Caco-2 (cell line): ENCODE results near the gene OPALIN. TPM values are rescaled to one million over a fixed set of nuclear protein-coding genes. Genes with fewer than 3 reads are reported as not detected.

Source experiments
- BruUV-seq: library from RNA; stranded (reverse); fragments of 400-500 nt; replicated peaks from 2 replicates; lab custom pipeline; 2021; lab: Mats Ljungman, UMichigan
- CTCF ChIA-PET: fragments of 300-600 bp; sonication (Branson Sonifier 250); formaldehyde crosslinking; loops from one replicate; lab custom pipeline; 2022; ENCODE audit warnings: antibody characterized with exemption; lab: Charles Lee
- POLR2A ChIA-PET: fragments of 300-600 bp; sonication (Branson Sonifier 250); formaldehyde crosslinking; loops from one replicate; lab custom pipeline; 2022; ENCODE audit warnings: antibody characterized with exemption; lab: Charles Lee
- DNase-seq, 2 experiments: peaks; one replicate each; pipeline versions ENCODE4 v3.0.0 to v3.0.0-alpha.2; 2020 to 2022
- H3K27me3 ChIP-seq: replicated peaks from 2 replicates; pipeline ENCODE4 v1.6.0; 2011; ENCODE audit warnings: low read length; ENCODE audit not compliant: control insufficient read depth, insufficient read depth
- H3K36me3 ChIP-seq: 2 replicates; pipeline ENCODE4 v1.5.1; 2011; ENCODE audit warnings: low read length; ENCODE audit not compliant: control insufficient read depth, insufficient read depth
- H3K4me1 ChIP-seq: fragments of 250-450 bp; sonication (Bioruptor Pico); 2 replicates; pipeline ENCODE4 v1.5.1; 2020; ENCODE audit warnings: mild to moderate bottlenecking
- H3K4me3 ChIP-seq: 2 replicates; pipeline ENCODE4 v1.5.1; 2011; ENCODE audit warnings: low read depth, mild to moderate bottlenecking, control low read depth, low read length
- H3K9me3 ChIP-seq: fragments of 250-450 bp; sonication (Bioruptor Pico); 2 replicates; pipeline ENCODE4 v1.5.1; 2020; ENCODE audit warnings: mild to moderate bottlenecking, moderate library complexity
- H3K27ac Mint-ChIP-seq: one replicate; pipeline ENCODE4 v1.8.0; 2022; ENCODE audit warnings: mixed read lengths; ENCODE audit not compliant: unreplicated experiment
- H3K27me3 Mint-ChIP-seq: one replicate; pipeline ENCODE4 v1.8.0; 2022; ENCODE audit warnings: mixed read lengths; ENCODE audit not compliant: insufficient read depth, unreplicated experiment
- H3K36me3 Mint-ChIP-seq: one replicate; pipeline ENCODE4 v1.8.0; 2022; ENCODE audit warnings: mild to moderate bottlenecking, mixed read lengths; ENCODE audit not compliant: insufficient read depth, unreplicated experiment
- H3K4me1 Mint-ChIP-seq: one replicate; pipeline ENCODE4 v1.8.0; 2022; ENCODE audit warnings: low read depth, mixed read lengths; ENCODE audit not compliant: unreplicated experiment
- H3K4me3 Mint-ChIP-seq: one replicate; pipeline ENCODE4 v1.8.0; 2022; ENCODE audit warnings: mild to moderate bottlenecking, moderate library complexity, mixed read lengths; ENCODE audit not compliant: unreplicated experiment
- H3K9me3 Mint-ChIP-seq: one replicate; pipeline ENCODE4 v1.8.0; 2022; ENCODE audit warnings: mixed read lengths; ENCODE audit not compliant: unreplicated experiment
- CTCF ChIP-seq, 2 experiments: fragments of 200-600 bp in 1 of 2; IDR thresholded peaks; 1 replicate in 1 of 2; 2 replicates in 1 of 2; pipeline versions ENCODE4 v1.5.1 to v1.8.0; 2011 to 2022; ENCODE audit warnings: antibody characterized with exemption in 1 of 2, control low read depth in 1 of 2, inconsistent platforms in 1 of 2, low read depth in 1 of 2, low read length in 1 of 2, mild to moderate bottlenecking in 1 of 2, moderate library complexity in 1 of 2; ENCODE audit not compliant: insufficient read depth in 1 of 2, severe bottlenecking in 1 of 2, unreplicated experiment in 1 of 2
- intact Hi-C: fragments of 100-400 bp; cut with micrococcal nuclease; formaldehyde crosslinking; loops from one replicate; pipeline ENCODE4 v1.10.0; 2022; ENCODE audit not compliant: unreplicated experiment
- total RNA-seq: library from RNA; stranded (reverse); gene quantifications from 2 replicates; pipeline ENCODE4 v1.2.3, GENCODE V29; 2022

Gene OPALIN
- total RNA-seq, 1 experiment from 2014 or later, result not detected

- no peak overlapping the region for H3K27ac Mint-ChIP-seq
- H3K9me3 ChIP-seq, result peaks cover 8% of the 10 kb centered on the region
Measured at GRCh38 chr10:96345222-96345621, 13.6 kb downstream of the OPALIN start.

GRCh38 chr10:96344178-96344577, 14.6 kb downstream of the OPALIN start:
- intact Hi-C loops, result no loop called here
- H3K27ac Mint-ChIP-seq, result no peak overlapping the region
- peaks cover 9% of the 10 kb centered on the region for H3K27me3 Mint-ChIP-seq
- Histone ChIP-seq H3K27me3 (no peaks in the 10 kb centered on the region), H3K4me3 (no peak overlapping the region), H3K9me3 (peaks cover 8% of the 10 kb centered on the region), H3K4me1 (no peaks in the 10 kb centered on the region), H3K36me3 (no peaks in the 10 kb centered on the region)
- CTCF ChIA-PET, result interaction anchor here (0.6 kb wide), 1 partner anchor 114 kb away, joined by 3 read pairs; no protein-coding TSS in a partner anchor
- H3K4me3 Mint-ChIP-seq, result no peak overlapping the region
- no peaks in the 10 kb centered on the region for H3K36me3 Mint-ChIP-seq
- DNase-seq, result no peak
- BruUV-seq, result no TSS peak
- TF ChIP-seq CTCF (IDR thresholded peaks at IDR 0.05; ENCODE audit: insufficient read depth in 1 of 2, low read depth in 1 of 2, low read length in 1 of 2, severe bottlenecking in 1 of 2, unreplicated experiment in 1 of 2), result no peak
- H3K4me1 Mint-ChIP-seq, result no peaks in the 10 kb centered on the region
- POLR2A ChIA-PET, result no interaction called here
- H3K9me3 Mint-ChIP-seq, result peaks cover 15% of the 10 kb centered on the region

More at GRCh38 chr10:96345222-96345621, 13.6 kb downstream of the OPALIN start:
- Mint-ChIP-seq H3K4me1 (no peaks in the 10 kb centered on the region), H3K4me3 (no peak overlapping the region), H3K9me3 (peaks cover 15% of the 10 kb centered on the region), H3K27me3 (peaks cover 9% of the 10 kb centered on the region), H3K36me3 (no peaks in the 10 kb centered on the region)
- intact Hi-C loops, result no loop called here
- H3K27me3 ChIP-seq, result no peaks in the 10 kb centered on the region
- no peak for DNase-seq
- ChIA-PET POLR2A (no interaction called here), CTCF (no interaction called here)
- no peak overlapping the region for H3K4me3 ChIP-seq
- H3K36me3 ChIP-seq, result no peaks in the 10 kb centered on the region
- no TSS peak for BruUV-seq
- no peaks in the 10 kb centered on the region for H3K4me1 ChIP-seq
- no peak for TF ChIP-seq CTCF (IDR thresholded peaks at IDR 0.05; ENCODE audit: insufficient read depth in 1 of 2, low read depth in 1 of 2, low read length in 1 of 2, severe bottlenecking in 1 of 2, unreplicated experiment in 1 of 2)

GRCh38 chr10:96342402-96342801, 16.4 kb downstream of the OPALIN start:
- peaks cover 8% of the 10 kb centered on the region for H3K9me3 ChIP-seq
- CTCF ChIA-PET, result no interaction called here
- H3K4me1 ChIP-seq, result no peaks in the 10 kb centered on the region
- intact Hi-C loops, result no loop called here
- peaks cover 15% of the 10 kb centered on the region for H3K9me3 Mint-ChIP-seq
- H3K36me3 Mint-ChIP-seq, result no peaks in the 10 kb centered on the region
- POLR2A ChIA-PET, result no interaction called here
- no peaks in the 10 kb centered on the region for H3K27me3 ChIP-seq
- no peaks in the 10 kb centered on the region for H3K36me3 ChIP-seq
- peaks cover 9% of the 10 kb centered on the region for H3K27me3 Mint-ChIP-seq
- no TSS peak for BruUV-seq
- no peak for DNase-seq
- H3K4me3 ChIP-seq, result no peak overlapping the region
- H3K4me3 Mint-ChIP-seq, result no peak overlapping the region
- no peaks in the 10 kb centered on the region for H3K4me1 Mint-ChIP-seq
- no peak overlapping the region for H3K27ac Mint-ChIP-seq
- TF ChIP-seq CTCF (IDR thresholded peaks at IDR 0.05; ENCODE audit: insufficient read depth in 1 of 2, low read depth in 1 of 2, low read length in 1 of 2, severe bottlenecking in 1 of 2, unreplicated experiment in 1 of 2), result no peak
